ENCODE results near the gene R3HDM1. TPM values are rescaled to one million over a fixed set of nuclear protein-coding genes. Genes with fewer than 3 reads are reported as not detected.
"Not testable (repeated sequence)": the region's sequence is repeated elsewhere in the genome, so short reads cannot be mapped to it uniquely, and the experiment has no call there.

Gene R3HDM1
- total RNA-seq, 6 experiments from 2014 or later, result 8.0 to 17.8 (median 12.2) TPM

DNA sequence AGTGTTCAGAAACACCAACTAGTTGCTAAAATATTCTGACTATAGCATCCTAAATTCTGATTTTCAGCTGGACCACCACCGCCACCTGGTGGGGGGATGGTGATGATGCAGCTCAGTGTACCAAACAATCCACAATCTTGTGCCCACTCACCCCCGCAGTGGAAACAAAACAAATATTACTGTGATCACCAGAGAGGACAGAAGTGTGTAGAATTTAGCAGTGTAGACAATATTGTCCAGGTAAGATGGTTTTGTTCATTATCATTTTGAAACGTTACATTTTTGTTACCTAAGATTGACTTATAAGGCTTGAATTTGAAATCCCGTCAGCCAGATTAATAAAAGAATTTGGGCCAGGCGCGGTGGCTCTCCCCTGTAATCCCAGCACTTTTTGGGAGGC, 178.7 kb downstream of the R3HDM1 start:
- Histone ChIP-seq H3K9me3 (no peaks in the 10 kb centered on the region), H3K36me3 (no peaks in the 10 kb centered on the region), H3K4me1 (no peaks in the 10 kb centered on the region), H3K4me3 (no peak overlapping the region), H3K27ac (no peak overlapping the region), H3K27me3 (no peaks in the 10 kb centered on the region)
- intact Hi-C loops (cut with DNase I), result loop anchor here in 1 of 2 donors (10.0 kb wide), 1 partner anchor 705 kb away; no protein-coding TSS in a partner anchor
- DNase-seq, result peak; percentile 51 to 59 (median 53)
- ATAC-seq, result peak; percentile 77 to 90 (median 88)
- TF ChIP-seq, protein P1, sequence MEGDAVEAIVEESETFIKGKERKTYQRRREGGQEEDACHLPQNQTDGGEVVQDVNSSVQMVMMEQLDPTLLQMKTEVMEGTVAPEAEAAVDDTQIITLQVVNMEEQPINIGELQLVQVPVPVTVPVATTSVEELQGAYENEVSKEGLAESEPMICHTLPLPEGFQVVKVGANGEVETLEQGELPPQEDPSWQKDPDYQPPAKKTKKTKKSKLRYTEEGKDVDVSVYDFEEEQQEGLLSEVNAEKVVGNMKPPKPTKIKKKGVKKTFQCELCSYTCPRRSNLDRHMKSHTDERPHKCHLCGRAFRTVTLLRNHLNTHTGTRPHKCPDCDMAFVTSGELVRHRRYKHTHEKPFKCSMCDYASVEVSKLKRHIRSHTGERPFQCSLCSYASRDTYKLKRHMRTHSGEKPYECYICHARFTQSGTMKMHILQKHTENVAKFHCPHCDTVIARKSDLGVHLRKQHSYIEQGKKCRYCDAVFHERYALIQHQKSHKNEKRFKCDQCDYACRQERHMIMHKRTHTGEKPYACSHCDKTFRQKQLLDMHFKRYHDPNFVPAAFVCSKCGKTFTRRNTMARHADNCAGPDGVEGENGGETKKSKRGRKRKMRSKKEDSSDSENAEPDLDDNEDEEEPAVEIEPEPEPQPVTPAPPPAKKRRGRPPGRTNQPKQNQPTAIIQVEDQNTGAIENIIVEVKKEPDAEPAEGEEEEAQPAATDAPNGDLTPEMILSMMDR (IDR thresholded peaks at IDR 0.05), result peak; percentile 85 to 96 (median 94)
- TF ChIP-seq POLR2A (IDR thresholded peaks at IDR 0.05), result no peak
- 56% methylated on average over 6 of the region's 6 CpGs for WGBS (ENCODE audit: insufficient coverage, low coverage, low lambda C conversion rate, missing lambda C conversion rate)

DNA sequence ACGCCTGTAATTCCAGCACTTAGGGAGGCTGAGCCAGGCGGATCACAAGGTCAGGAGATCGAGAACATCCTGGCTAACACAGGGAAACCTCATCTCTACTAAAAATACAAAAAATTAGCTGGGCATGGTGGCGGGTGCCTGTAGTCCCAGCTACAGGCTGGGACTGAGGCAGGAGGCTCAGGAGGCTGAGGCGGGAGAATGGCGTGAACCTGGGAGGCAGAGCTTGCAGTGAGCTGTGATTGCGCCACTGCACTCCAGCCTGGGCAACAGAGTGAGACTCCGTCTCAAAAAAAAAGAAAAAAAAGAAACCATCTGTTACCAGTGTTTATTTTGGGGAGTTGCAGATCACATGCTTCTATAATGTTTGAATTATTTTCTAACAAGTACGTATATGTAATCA, 183.8 kb downstream of the R3HDM1 start:
- H3K9me3 ChIP-seq, ATAC-seq, H3K27ac ChIP-seq, H3K27me3 ChIP-seq, H3K4me3 ChIP-seq, H3K4me1 ChIP-seq, DNase-seq: not testable (repeated sequence)
- WGBS (ENCODE audit: insufficient coverage, low coverage, low lambda C conversion rate, missing lambda C conversion rate), result 98% methylated on average over 5 of the region's 9 CpGs
- intact Hi-C loops (cut with DNase I), result loop anchor here in 1 of 2 donors (10.0 kb wide), 1 partner anchor 710 kb away; no protein-coding TSS in a partner anchor
- H3K36me3 ChIP-seq, result peaks cover 0 to 20% (median 2%) of the 10 kb centered on the region in 4 donors

DNA sequence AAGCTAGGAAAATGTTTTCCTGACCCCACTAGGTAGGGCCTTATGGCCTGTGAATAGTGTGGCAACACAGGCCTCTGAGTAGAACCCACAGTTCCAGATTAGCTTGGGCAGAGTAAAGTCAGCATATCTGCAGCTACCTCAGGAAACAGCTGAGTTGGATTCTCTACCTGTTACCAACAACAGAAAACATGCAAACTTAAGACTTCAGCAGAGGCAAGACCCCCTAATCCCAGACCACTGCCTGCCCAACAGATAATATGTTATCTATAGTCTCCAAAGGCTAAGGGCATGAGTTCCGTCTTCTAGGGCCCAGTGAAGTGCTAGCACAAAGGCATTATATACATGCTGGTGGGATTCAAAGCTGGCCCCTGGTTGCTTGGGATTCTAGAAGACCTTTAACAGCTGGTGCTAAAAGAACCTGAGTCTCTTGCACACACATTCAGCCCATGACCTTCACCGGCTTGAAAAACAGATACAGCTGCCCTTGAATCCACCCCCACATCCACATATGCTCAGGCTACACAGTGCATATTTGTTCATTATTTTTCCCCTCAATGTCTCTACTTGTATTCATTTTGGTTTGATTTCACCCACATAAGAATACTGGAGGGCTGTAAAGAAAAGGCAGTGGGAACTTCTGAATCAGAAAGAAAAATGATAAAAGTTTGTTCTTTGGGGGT, 196.9 kb downstream of the R3HDM1 start:
- ATAC-seq (no peak), DNase-seq (no peak)
- intact Hi-C loops (cut with DNase I), result no loop called here
- Histone ChIP-seq H3K4me3 (no peak overlapping the region), H3K27ac (no peak overlapping the region), H3K9me3 (no peaks in the 10 kb centered on the region), H3K36me3 (peaks cover 0 to 7% (median 1%) of the 10 kb centered on the region in 4 donors), H3K4me1 (no peaks in the 10 kb centered on the region), H3K27me3 (no peaks in the 10 kb centered on the region)
- 55% methylated on average over 1 of the region's 2 CpGs for WGBS (ENCODE audit: insufficient coverage, low coverage, low lambda C conversion rate, missing lambda C conversion rate)
- no peak for TF ChIP-seq POLR2A (IDR thresholded peaks at IDR 0.05)
- TF ChIP-seq, protein P1 (IDR thresholded peaks at IDR 0.05), result no peak

DNA sequence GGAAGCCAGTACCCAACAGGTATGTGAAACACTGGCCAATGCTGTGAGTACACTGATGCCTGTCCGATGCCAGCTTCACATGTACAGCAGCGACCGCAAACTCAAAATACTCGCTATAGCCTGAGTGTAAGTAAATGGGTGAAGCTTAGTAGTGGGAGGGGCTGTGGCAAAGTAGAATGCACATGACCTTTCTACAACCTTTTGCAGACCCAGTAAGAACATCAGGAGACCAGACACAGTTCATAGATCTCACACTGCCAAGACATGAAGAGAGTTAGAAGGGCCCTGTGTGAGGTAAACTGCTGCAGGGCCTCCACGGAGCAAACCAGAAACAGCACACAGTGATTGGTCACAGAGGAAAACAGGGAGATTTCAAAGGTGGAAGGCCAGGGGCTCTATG, 201.3 kb downstream of the R3HDM1 start:
- no peaks in the 10 kb centered on the region for H3K9me3 ChIP-seq
- H3K4me1 ChIP-seq, result no peaks in the 10 kb centered on the region
- TF ChIP-seq, protein P1 (IDR thresholded peaks at IDR 0.05), result no peak
- TF ChIP-seq POLR2A (IDR thresholded peaks at IDR 0.05), result no peak
- ATAC-seq, result no peak
- intact Hi-C loops (cut with DNase I), result no loop called here
- no peaks in the 10 kb centered on the region for H3K27me3 ChIP-seq
- WGBS (ENCODE audit: insufficient coverage, low coverage, low lambda C conversion rate, missing lambda C conversion rate), result 96% methylated on average over 3 of the region's 5 CpGs
- DNase-seq, result no peak
- H3K36me3 ChIP-seq, result no peaks in the 10 kb centered on the region
- no peak overlapping the region for H3K27ac ChIP-seq
- H3K4me3 ChIP-seq, result no peak overlapping the region

DNA sequence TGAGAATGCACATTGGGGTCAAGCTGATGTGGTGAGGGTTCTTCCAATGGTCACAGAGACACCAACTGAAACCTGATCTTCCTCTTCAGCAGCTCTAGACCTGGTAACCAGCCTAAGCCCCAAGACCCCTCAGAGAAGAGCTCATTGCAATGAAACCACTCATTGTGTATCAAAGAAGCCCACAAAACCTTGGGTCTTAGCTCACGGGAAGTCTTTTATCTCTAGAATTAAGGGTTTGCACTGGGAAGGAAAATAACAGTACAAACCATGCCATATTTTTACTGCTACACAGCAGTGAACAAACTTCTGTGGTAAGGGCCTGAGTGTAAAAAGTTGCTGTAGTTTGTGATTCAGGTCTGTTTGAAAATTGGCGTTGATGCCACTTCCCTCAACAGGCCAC, 201.8 kb downstream of the R3HDM1 start:
- 94% methylated on average over 2 of the region's 2 CpGs for WGBS (ENCODE audit: insufficient coverage, low coverage, low lambda C conversion rate, missing lambda C conversion rate)
- no peak for ATAC-seq
- DNase-seq, result no peak
- Histone ChIP-seq H3K27me3 (no peaks in the 10 kb centered on the region), H3K36me3 (no peaks in the 10 kb centered on the region), H3K9me3 (no peaks in the 10 kb centered on the region), H3K4me1 (no peaks in the 10 kb centered on the region), H3K27ac (no peak overlapping the region), H3K4me3 (no peak overlapping the region)
- TF ChIP-seq POLR2A (IDR thresholded peaks at IDR 0.05), result no peak
- TF ChIP-seq, protein P1 (IDR thresholded peaks at IDR 0.05), result no peak
- intact Hi-C loops (cut with DNase I), result no loop called here

All from right lobe of liver (tissue), 6 donors.